ENCODE results near the gene DPEP2NB.
A peak's percentile ranks its signal among the peaks of the same experiment; 100 is the strongest.
"Not testable (repeated sequence)": the region's sequence is repeated elsewhere in the genome, so short reads cannot be mapped to it uniquely, and the experiment has no call there.

DPEP2NB gene

DNA sequence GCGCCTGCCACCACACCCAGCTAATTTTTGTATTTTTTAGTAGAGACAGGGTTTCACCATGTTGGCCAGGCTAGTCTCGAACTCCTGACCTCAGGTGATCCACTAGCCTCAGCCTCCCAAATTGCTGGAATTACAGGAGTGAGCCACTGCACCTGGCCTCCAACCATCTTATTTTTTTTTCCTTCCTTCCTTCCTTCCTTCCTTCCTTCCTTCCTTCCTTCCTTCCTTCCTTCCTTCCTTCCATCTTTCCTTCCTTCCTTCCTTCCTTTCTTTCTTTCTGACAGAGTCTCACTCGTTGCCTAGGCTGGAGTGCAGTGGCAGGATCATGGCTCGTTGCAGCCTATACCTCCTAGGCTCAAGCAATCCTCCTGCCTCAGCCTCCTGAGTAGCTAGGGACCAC, 5.8 kb downstream of the DPEP2NB start:
- not testable (repeated sequence) for DNase-seq

DNA sequence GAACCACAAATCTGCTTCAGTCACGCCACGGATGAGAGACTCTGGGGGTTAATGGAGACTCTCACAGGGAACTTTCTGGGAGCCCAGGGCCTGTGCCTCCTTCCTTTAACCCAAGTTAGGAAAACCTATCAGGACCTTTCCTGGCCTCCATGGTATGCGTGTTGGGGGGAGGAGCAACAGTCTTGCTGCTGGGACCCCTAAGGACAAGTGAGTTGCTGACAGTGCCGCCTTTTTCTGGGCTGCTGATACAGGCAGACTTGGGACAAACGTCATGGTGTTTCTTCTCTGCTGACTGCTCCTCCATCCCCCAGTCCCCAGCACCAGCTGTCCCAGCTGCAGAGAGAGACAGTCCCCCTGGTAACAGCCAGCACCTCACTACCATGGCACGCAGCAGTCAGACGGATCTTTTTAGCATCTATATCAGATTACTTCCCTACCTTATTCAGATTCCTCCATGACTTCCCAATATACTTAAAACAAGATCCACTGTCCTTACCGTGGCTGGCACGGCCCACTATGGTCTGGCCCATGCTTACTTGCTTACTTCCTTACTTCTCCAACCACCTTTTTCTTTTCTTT, 6.5 kb downstream of the DPEP2NB start:
- no peak for DNase-seq

GRCh38 chr16:68005786-68006286, 9.9 kb downstream of the DPEP2NB start:
- DNase-seq, result peak; percentile 95 to 96

- no peak for DNase-seq
These were observed 10.5 kb downstream of the DPEP2NB start for GRCh38 chr16:68005211-68005610.

DNA sequence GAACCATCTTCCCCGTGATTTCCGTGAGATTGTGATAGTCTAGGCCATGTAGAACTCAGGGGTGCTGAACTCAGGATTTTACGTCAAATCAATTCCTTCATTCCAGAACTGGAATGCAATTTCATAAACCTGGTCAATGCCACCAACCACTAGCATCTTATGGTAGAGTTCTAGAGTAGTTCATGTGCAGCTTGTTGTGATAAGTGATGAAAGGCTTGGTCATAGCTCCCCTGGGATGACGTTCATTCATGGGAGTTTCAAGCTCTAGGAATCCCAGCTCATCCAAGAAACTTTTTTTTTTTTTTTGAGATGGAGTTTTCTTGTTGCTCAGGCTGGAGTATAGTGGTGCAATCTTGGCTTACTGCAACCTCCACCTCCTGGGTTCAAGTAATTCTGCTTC, 12.7 kb downstream of the DPEP2NB start:
- no peak for DNase-seq

GRCh38 chr16:68000450-68000849, 15.3 kb downstream of the DPEP2NB start:
- no peak for DNase-seq

GRCh38 chr16:67999985-68000384, 15.7 kb downstream of the DPEP2NB start:
- peak; percentile 20 to 47 for DNase-seq

DNA sequence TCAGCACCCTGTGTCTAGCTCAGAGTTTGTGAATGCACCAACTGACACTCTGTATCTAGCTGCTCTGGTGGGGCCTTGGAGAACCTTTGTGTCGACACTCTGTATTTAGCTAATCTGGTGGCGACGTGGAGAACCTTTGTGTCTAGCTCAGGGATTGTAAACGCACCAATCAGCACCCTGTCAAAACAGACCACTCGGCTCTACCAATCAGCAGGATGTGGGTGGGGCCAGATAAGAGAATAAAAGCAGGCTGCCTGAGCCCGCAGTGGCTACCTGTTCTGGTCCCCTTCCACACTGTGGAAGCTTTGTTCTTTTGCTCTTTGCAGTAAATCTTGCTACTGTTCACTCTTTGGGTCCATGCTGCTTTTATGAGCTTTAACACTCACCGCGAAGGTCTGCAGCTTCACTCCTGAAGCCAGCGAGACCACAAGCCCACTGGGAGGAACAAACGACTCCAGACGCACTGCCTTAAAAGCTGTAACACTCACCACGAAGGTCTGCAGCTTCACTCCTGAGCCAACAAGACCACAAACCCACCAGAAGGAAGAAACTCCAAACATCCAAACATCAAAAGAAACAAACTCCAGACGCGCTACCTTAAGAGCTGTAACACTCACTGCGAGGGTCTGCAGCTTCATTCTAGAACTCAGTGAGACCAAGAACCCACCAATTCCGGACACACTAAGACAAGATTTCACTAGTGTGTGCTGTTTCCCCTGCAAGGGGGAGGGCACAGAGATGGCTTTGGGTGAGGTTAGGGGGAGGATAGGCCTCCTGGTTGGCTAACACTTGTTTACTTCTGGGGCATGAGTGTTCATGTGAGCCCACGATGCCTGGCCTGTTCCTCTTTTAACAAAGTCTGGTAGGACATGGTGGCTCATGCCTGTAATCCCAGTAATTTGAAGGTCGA, 16.7 kb downstream of the DPEP2NB start, which contains the start of gene DPEP2:
Gene DPEP2, minus strand, starts transcription at position 706 of the 910 bp plus-strand sequence. CDS start 6,272 bp downstream, outside the sequence.
- DNase-seq, result peak; percentile 49

DNA sequence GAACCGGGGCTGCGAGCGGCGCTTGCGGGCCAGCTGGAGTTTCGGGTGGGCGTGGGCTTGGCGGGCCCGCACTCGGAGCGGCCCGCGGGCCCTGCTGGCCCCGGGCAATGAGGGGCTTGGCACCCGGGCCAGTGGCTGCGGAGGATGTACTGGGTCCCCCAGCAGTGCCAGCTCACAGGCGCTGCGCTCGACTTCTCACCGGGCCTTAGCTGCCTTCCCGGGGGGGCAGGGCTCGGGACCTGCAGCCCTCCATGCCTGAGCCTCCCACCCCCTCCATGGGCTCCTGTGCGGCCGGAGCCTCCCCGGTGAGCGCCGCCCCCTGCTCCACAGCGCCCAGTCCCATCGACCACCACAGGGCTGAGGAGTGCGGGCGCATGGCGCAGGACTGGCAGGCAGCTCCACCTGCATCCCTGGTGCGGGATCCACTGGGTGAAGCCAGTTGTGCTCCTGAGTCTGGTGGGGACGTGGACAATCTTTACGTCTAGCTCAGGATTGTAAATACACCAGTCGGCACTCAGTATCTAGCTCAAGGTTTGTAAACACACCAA, 17.4 kb downstream of the DPEP2NB start:
- not testable (repeated sequence) for DNase-seq

DNA sequence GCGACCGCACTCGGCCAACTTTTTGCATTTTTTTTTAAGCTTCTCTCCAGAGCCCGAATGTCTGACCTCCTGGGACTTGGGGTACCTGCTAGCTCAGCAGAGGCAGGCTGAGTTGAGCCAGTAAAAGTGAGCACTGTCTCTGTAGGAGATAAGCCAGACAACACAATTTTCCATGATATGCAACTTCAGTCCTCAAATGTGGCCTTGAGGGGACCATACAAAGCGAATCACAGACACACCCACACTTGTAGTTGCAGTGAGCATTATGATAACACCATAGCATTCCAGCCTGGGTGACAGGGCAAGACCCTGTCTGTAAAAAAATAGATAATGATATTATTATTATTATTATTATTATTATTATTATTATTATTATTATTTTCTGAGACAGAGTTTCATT, 19.0 kb downstream of the DPEP2NB start:
- DNase-seq, result no peak

DNA sequence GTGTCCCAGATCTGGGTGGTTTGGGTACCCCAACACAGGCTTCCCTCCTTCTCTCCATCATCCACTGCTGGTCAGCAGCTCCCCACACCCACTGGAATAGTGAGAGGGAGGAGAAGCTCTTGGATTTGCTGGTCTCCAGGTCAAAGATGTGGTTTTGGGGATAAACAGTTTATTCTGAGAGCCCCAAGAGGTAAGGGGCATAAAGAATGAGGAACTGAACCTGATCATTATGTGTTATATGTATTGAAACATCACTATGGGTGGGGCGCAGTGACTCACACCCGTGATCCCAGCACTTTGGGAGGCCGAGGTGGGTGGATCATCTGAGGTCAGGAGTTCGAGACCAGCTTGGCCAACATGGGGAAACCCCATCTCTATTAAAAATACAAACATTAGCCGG, 20.3 kb downstream of the DPEP2NB start:
- DNase-seq, result no peak

GRCh38 chr16:67994040-67994408, 21.7 kb downstream of the DPEP2NB start:
- DNase-seq, result not testable (repeated sequence)

GRCh38 chr16:67993207-67994039, 22.3 kb downstream of the DPEP2NB start:
- peak; percentile 49 to 64 for DNase-seq

DNA sequence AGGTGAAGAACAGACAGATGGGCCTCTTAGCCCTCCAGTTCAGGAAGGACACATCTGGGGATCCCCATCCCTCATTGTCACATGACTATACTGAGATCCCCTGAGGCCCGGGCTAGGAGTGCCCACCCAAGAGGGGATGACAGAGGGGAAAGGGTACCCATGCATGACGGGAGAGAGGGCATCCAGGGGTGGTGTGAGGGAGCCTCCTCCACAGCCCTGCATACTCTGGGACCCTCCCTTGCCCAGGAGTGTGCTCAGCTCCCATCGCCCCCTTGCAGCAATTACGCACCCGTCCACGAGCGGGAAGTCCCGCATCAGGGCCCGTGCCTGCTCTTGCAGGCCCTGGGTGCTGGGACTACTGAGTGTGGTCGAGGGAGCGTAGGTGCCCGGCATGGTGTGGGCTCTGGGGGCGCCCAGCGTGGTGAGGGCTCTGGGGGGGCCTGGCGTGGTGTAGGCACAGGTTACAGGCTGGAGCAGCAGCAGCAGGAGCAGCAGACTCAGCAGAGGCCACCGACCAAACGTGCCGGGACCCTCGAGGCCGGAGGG, 23.0 kb downstream of the DPEP2NB start:
- no peak for DNase-seq

DNA sequence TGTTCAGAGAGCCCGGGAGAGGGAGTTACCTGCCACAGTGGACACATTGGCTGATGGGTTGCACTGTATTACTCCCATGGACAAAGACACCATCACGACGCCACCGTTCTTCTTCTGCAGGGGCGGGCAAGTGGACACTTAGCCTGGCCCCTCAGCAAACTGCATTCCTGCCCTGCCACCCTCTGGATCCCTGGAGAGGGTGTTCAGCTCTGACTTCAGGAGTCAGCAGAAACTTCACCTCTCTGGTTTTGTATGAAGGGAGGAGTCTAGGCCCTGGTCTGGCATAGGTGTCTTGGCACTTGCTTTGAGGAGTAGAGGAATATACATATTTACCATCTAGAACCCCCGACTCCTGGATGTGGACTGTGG, 25.7 kb downstream of the DPEP2NB start:
- no peak for DNase-seq

- no peak for DNase-seq
These were observed 26.2 kb downstream of the DPEP2NB start for GRCh38 chr16:67989322-67990017.

DNA sequence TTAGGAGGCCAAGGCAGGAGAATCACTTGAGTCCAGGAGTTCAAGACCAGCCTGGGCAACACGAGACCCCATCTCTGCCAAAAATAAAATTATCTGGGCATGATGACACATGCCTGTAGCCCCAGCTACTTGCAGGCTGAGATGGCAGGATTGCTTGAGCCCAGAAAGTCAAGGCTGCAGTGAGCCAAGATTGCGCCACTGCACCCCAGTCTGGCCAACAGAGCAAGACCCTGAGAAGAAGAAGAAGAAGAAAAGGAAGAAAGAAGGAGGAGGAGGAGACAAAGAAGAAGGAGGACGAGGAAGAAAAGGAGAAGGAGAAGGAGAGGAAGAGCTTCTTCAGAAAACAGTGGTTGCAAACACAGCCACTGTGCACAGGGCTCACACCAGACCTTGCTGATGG, 27.0 kb downstream of the DPEP2NB start:
- no peak for DNase-seq

GRCh38 chr16:67987460-67988160, 28.1 kb downstream of the DPEP2NB start:
- no peak for DNase-seq

DNA sequence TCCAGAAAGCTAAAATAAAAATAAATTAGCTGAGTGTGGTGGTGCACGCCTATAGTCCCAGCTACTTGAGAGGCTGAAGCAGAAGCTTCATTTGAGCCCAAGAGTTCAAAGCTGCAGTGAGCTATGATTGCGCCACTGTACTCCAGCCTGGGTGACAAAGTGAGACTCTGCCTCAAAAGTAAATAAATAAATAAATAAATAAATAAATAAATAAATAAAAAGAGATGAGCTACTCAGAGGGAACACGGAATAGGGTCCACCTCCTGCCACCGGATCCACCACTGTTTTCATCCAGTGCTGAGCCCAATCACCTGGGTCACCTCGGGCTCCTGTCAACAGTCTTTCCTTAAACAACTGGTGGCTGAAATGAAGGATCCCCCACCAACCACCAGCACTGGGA, 28.8 kb downstream of the DPEP2NB start:
- DNase-seq, result no peak

- DNase-seq, result no peak
These were observed 33.6 kb downstream of the DPEP2NB start for GRCh38 chr16:67982011-67982696.
